MM.1S (cell line): Measurements from ENCODE around the gene KRTAP10-3.

Experiments
- DNase-seq: peaks from one replicate; pipeline ENCODE4 v3.0.0-alpha.2; 2015
- H2AFZ ChIP-seq: fragments of 300-600 bp; sonication (generic); 2 replicates; pipeline ENCODE4 v1.6.0; 2016; ENCODE audit warnings: antibody characterized with exemption, low read length
- H3F3A ChIP-seq: fragments of 300-600 bp; sonication (generic); 2 replicates; pipeline ENCODE4 v1.6.1; 2016; ENCODE audit warnings: mild to moderate bottlenecking, antibody characterized with exemption, low read length, moderate library complexity, mixed read lengths; ENCODE audit not compliant: insufficient read depth
- H3K27ac ChIP-seq: fragments of 300-600 bp; sonication (generic); 2 replicates; pipeline ENCODE4 v1.5.1; 2016; ENCODE audit warnings: mild to moderate bottlenecking, low read length
- H3K27me3 ChIP-seq: fragments of 300-600 bp; sonication (generic); replicated peaks from 2 replicates; pipeline ENCODE4 v1.6.0; 2016; ENCODE audit warnings: low read length; ENCODE audit not compliant: insufficient read depth
- H3K36me3 ChIP-seq: fragments of 300-600 bp; sonication (generic); replicated peaks from 2 replicates; pipeline ENCODE4 v1.6.1; 2016; ENCODE audit warnings: mild to moderate bottlenecking, low read length, mixed read lengths; ENCODE audit not compliant: insufficient read depth
- H3K4me1 ChIP-seq: fragments of 300-600 bp; sonication (generic); 2 replicates; pipeline ENCODE4 v1.6.1; 2016; ENCODE audit warnings: low read length, mixed read lengths
- H3K4me2 ChIP-seq: fragments of 300-600 bp; sonication (generic); 2 replicates; pipeline ENCODE4 v1.6.0; 2016; ENCODE audit warnings: low read depth, low read length
- H3K4me3 ChIP-seq: fragments of 300-600 bp; sonication (generic); 2 replicates; pipeline ENCODE4 v1.5.1; 2016; ENCODE audit warnings: low read length, mixed read lengths
- H3K79me2 ChIP-seq: fragments of 300-600 bp; sonication (generic); 2 replicates; pipeline ENCODE4 v1.6.1; 2016; ENCODE audit warnings: mixed run types, low read length, mixed read lengths
- H3K9ac ChIP-seq: fragments of 300-600 bp; sonication (generic); 2 replicates; pipeline ENCODE4 v1.6.1; 2016; ENCODE audit warnings: low read length, mixed read lengths
- H3K9me2 ChIP-seq: fragments of 300-600 bp; sonication (generic); replicated peaks from 2 replicates; pipeline ENCODE4 v1.6.1; 2016; ENCODE audit warnings: mild to moderate bottlenecking, low read length, mixed read lengths; ENCODE audit not compliant: insufficient read depth
- H3K9me3 ChIP-seq: fragments of 300-600 bp; sonication (generic); replicated peaks from 2 replicates; pipeline ENCODE4 v1.6.1; 2016; ENCODE audit warnings: mild to moderate bottlenecking, low read length, mixed read lengths; ENCODE audit not compliant: insufficient read depth
- H4K20me1 ChIP-seq: fragments of 300-600 bp; sonication (generic); 2 replicates; pipeline ENCODE4 v1.6.1; 2016; ENCODE audit warnings: mild to moderate bottlenecking, low read length, moderate library complexity, mixed read lengths; ENCODE audit not compliant: insufficient read depth
- EZH2 ChIP-seq: fragments of 300-600 bp; sonication (generic); optimal IDR thresholded peaks from 2 replicates; pipeline ENCODE3; 2017; ENCODE audit warnings: low read depth, mild to moderate bottlenecking, antibody characterized with exemption, low read length, mixed read lengths
- EZH2phosphoT487 ChIP-seq: fragments of 300-600 bp; sonication (generic); IDR thresholded peaks from 2 replicates; pipeline ENCODE4 v1.6.1; 2018; ENCODE audit warnings: antibody characterized with exemption, low read length
- TF ChIP-seq, protein P1 (sequence below): fragments of 300-600 bp; sonication (generic); IDR thresholded peaks from 2 replicates; pipeline ENCODE4 v1.5.1; 2016; ENCODE audit warnings: antibody characterized with exemption, low read length, mixed read lengths

Gene KRTAP10-3

DNA sequence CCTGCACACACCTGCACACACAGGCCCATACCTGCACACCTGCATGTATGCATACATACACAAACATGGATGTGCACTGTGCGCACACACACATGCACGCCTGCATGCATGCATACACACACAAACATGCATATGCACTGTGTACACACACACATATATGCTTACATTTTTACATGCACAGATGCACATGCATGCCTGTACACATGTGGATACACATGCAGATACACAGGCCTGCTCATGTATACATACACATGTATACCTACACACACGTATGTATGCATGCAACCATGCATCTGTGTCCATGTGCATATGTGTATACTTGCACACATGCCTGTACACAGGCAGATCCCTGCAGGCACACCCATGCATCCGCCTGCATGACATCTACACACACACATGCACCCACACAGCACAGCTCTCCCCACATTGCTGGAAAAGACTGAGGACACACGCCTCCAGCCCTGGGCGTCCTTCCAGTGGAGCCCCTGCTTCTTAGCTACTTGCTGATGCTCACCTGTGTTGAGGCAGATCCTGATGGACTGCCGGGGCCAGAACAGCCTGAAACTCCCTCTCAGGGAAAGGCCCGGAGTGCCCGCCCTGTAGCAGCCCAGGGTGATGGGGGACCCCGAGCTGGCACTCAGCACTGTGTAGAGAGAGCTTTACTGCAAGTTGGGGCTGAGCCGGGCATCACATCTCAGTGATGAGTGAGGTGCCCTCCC lies 47.2 kb downstream of the KRTAP10-3 start:
- no peak overlapping the region for H3K27ac ChIP-seq
- H3K9me3 ChIP-seq, result no peaks in the 10 kb centered on the region
- no peaks in the 10 kb centered on the region for H3K79me2 ChIP-seq
- peaks cover 97% of the 10 kb centered on the region for H3K27me3 ChIP-seq
- H2AFZ ChIP-seq, result no peak overlapping the region
- H3K4me2 ChIP-seq, result 0 out of 2 replicates have a peak overlapping the region, but pooled peaks have one; percentile 3
- TF ChIP-seq EZH2 (no peak), EZH2phosphoT487 (no peak)
- TF ChIP-seq, protein P1, sequence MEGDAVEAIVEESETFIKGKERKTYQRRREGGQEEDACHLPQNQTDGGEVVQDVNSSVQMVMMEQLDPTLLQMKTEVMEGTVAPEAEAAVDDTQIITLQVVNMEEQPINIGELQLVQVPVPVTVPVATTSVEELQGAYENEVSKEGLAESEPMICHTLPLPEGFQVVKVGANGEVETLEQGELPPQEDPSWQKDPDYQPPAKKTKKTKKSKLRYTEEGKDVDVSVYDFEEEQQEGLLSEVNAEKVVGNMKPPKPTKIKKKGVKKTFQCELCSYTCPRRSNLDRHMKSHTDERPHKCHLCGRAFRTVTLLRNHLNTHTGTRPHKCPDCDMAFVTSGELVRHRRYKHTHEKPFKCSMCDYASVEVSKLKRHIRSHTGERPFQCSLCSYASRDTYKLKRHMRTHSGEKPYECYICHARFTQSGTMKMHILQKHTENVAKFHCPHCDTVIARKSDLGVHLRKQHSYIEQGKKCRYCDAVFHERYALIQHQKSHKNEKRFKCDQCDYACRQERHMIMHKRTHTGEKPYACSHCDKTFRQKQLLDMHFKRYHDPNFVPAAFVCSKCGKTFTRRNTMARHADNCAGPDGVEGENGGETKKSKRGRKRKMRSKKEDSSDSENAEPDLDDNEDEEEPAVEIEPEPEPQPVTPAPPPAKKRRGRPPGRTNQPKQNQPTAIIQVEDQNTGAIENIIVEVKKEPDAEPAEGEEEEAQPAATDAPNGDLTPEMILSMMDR, result no peak
- no peak overlapping the region for H3K9ac ChIP-seq
- H3K4me1 ChIP-seq, result no peaks in the 10 kb centered on the region; the same call in 1 of the 2 replicates
- H3K36me3 ChIP-seq, result no peaks in the 10 kb centered on the region
- no peaks in the 10 kb centered on the region for H4K20me1 ChIP-seq
- H3K9me2 ChIP-seq, result no peaks in the 10 kb centered on the region
- H3F3A ChIP-seq, result no peaks in the 10 kb centered on the region
- 0 out of 2 replicates have a peak overlapping the region, but pooled peaks have one; percentile 25 for H3K4me3 ChIP-seq
- DNase-seq, result no peak

DNA sequence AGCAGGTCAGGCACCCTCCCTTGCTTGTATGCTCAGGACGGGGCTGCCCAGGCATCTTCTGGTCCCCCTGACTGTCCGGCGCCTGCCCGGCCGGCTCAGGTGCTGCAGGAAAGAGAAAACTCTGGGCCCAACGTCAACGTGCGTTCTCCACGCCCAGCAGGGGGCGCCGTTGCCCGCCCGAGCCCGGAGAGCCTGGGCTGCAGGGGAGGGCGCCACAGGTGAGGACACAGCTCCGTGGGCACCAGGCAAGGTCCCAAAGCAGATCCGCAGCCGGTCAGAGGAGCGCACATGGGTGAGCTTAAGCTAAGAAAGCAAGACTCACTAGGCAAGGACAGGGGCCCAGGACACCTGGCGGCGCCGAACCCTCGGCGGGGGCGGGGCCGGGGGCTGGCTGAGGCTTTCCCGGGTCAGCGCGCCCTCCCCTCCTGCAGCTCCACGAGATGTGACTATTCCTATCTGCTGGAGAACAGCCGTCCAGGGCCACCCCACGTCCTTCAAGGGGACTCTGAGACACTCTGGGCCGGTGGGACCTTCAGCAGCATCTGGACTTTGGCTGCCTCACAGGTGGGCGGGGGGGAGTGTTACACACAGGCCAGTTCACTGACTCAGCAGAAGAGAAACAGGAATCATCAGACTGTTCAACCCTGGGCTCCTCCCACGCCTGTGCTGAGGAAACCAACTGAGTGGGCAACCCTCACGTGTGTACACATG lies 47.9 kb downstream of the KRTAP10-3 start:
- peak overlapping the region; percentile 36 for H2AFZ ChIP-seq
- H4K20me1 ChIP-seq, result no peaks in the 10 kb centered on the region
- H3K79me2 ChIP-seq, result no peaks in the 10 kb centered on the region
- H3K27ac ChIP-seq, result no peak overlapping the region
- peak overlapping the region; percentile 25; the same call in 1 of the 2 replicates for H3K4me3 ChIP-seq
- DNase-seq, result peak; percentile 77
- peak overlapping the region; percentile 56 for H3K4me2 ChIP-seq
- no peaks in the 10 kb centered on the region; the same call in 1 of the 2 replicates for H3K4me1 ChIP-seq
- no peaks in the 10 kb centered on the region for H3K9me2 ChIP-seq
- H3K9ac ChIP-seq, result no peak overlapping the region; the same call in 1 of the 2 replicates
- H3K27me3 ChIP-seq, result peaks cover 97% of the 10 kb centered on the region
- no peaks in the 10 kb centered on the region for H3F3A ChIP-seq
- no peak for TF ChIP-seq EZH2
- no peak for TF ChIP-seq EZH2phosphoT487
- TF ChIP-seq, protein P1, result peak; percentile 97
- no peaks in the 10 kb centered on the region for H3K36me3 ChIP-seq
- H3K9me3 ChIP-seq, result no peaks in the 10 kb centered on the region

DNA sequence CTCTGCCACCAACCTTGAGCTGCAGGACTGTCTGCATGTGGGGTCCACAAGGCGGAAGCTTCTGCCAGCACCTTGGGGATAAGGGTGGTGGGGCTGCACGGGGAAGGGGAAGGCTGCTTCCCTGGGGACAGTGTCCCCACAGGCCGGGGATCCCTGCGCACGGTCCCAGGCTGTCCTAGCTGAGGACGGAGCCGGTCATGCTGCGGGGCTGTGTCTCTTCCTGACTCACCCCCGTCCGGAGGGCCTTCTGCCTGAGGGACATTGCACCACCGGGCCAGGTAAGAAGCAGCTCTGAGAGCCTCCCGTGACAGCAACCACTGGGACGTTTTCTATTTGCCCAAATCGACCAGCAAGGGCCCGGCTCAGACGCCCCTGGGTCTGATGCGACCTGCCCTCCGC lies 48.5 kb downstream of the KRTAP10-3 start:
- H3K36me3 ChIP-seq, result no peaks in the 10 kb centered on the region
- no peaks in the 10 kb centered on the region for H3K79me2 ChIP-seq
- no peak overlapping the region; the same call in 1 of the 2 replicates for H3K9ac ChIP-seq
- H3K27me3 ChIP-seq, result peaks cover 95% of the 10 kb centered on the region
- no peaks in the 10 kb centered on the region; the same call in 1 of the 2 replicates for H3K4me1 ChIP-seq
- no peak for TF ChIP-seq EZH2
- no peak for TF ChIP-seq EZH2phosphoT487
- TF ChIP-seq, protein P1, result no peak
- H3K27ac ChIP-seq, result no peak overlapping the region
- no peaks in the 10 kb centered on the region for H3K9me3 ChIP-seq
- H3F3A ChIP-seq, result no peaks in the 10 kb centered on the region
- no peaks in the 10 kb centered on the region for H4K20me1 ChIP-seq
- no peaks in the 10 kb centered on the region for H3K9me2 ChIP-seq
- peak overlapping the region; percentile 56 for H3K4me2 ChIP-seq
- peak overlapping the region; percentile 25; the same call in 1 of the 2 replicates for H3K4me3 ChIP-seq
- DNase-seq, result no peak
- H2AFZ ChIP-seq, result peak overlapping the region; percentile 36
